SW480 (cell line): ENCODE results near the gene FOXRED2.
A peak's percentile ranks its signal among the peaks of the same experiment; 100 is the strongest.
"Not testable (repeated sequence)": the region's sequence is repeated elsewhere in the genome, so short reads cannot be mapped to it uniquely, and the experiment has no call there.

Experiments used
- DNase-seq: peaks from one replicate; pipeline ENCODE4 v3.0.0-alpha.2; 2016; ENCODE audit warnings: low spot score

The FOXRED2 gene

DNA sequence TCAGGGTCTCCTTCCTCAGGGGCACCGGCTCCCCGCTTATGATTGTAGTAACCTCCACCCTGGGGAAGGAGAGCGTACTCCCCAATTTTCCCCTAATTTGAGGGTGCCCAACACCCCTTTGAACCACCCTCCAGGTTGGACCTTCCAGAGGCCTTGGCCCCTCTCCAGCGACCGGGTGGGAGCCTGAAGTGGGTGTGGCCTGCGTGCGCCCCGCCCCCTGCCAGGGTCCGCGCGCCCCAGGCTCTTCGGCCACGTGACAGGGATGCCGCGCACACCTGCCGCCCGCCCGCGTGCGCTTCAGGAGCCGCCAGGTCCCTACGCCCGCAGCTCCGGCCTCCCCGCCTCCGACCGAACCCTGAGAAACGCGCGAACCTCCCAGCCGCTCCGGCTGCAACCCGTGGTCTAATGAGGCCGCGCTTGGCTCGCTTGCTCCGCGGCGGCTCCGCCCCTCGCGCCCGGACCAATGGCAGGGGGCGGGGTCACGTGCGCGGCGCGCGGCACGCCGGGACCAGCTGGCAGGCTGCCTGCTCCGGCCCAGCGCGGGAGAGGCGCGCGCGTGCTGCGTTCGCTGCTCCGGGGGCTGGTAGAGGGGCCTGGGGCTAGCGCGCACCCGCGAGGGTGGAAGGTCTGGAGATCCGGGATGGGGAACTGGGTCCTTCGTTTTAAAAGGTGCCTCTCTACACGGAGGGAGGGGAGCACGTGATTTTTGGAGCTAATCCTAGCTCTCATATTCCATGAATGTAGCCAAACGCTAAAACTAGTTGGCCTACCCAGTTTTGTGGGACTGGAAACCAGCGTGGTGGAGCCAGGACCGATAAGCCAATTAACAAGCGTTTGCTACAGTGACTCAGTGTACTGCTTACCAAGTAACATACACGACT, at the start of gene FOXRED2:
Gene FOXRED2 (minus strand): TSS at position 404 of the 881 bp plus-strand sequence. CDS start 618 bp downstream, outside the sequence.
- peak; percentile 82 for DNase-seq

DNA sequence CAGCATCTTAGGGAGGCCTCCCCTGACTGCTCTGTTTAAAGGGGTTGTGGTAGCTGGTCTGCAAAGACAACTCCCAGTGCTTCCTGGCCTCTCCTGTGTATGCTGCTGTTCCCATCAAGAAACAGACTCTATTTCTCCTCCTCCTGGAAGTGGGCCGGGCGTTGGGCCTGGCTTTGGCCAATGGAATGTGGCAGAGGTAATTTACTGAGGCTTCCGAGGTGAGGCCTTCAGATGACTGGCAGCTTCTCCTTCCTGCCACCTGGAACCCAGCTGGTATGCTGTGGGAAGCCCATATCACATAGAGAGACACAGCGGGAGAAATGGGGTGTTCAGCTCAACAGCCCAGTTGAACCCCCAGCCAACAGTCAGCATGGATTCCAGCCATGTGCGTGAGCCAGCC, 47.3 kb upstream of the FOXRED2 start:
- DNase-seq: peak; percentile 72

DNA sequence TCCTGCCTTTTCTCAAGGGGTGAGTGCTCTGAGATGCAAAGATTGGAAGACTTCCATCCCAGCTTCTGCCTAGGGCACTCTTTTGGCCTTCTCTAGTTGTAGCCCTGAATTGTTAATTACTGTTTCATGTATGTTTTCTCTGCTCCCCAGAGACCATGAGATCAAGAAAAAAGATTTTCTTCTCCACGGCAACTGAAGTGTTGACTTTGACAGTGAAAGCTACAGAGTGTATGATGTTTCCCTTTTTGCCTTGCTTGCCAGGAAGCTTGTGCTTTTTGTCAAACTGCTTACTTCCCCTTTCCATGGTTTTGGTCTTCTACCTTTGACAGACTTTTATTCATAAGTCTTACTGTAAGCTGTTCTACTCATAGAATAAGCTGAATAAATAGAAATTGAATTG, 45.4 kb upstream of the FOXRED2 start:
- DNase-seq: no peak

DNA sequence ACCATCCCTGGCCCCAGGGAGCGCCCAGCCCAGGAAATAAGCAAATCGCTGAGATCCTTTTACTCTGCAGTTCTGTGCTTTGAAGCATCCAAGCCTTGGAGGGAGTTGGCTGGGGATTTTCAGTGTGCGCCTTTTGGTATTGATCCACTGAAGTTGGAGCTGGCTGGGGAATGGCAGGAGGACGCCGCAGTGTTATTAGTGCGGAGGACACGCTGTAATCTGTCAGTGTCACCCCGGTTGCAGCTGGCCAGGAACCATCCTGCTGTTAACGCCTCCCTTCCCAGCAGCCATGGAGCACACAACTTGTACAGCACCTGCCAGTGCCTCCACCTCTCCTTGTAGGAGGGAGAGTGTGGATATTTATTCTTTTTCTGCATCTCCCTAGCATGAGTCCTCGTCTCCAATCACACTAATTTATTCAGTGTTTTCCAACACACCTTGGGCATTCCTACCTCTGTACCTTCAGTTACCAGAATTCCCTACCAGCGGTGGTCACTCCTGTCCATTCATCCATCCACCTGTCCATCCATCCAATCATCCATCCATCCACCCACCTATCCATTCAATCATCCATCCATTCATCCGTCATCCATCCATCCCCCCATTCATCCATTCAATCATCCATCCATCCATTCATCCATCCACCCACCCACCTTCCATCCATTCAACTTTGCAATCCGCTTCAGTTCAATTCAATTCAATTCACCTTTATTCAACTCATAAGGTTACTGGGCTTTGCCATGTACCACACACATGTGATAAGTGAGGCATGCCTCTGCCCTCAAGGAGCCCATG, 44.1 kb upstream of the FOXRED2 start:
- no peak for DNase-seq

DNA sequence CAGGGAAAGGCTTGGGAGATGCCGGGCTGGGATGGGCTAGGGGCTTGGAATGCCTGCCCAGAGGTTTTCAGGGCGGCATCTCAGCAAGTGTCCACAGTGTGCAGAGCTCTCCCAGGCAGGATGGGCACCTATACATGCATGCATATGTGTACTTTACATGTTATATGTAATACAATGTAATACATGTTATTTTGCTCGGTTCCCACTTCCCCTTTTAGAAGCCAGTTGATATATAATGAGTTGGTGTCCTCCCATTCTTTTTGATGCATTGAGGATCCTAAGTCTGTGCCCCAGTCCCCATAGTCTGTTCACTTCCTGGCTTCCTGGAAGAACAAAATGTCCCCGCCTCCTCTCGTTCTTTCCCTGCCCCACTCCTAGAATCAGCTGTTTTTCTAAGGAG, 42.2 kb upstream of the FOXRED2 start:
- no peak for DNase-seq

DNA sequence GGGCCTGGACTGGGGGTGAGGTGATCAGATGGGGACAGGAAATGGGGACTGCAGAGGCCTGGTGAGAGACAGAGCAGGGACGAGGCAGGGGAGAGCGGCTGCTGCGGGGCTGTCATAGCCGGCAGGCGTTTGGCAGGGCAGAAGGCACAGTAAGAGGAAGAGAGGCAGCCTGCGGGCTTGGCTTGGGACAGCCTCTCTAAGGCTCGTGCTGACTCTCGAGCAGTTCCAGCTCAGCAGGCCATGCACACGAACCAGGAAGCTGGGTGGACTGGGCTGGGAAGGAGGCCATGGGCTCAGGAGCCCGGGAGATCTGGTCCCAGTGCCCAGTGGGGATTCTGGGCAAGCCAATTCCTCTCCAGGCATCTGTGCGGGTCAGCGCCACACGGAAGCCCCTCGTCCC, 41.8 kb upstream of the FOXRED2 start:
- no peak for DNase-seq

DNA sequence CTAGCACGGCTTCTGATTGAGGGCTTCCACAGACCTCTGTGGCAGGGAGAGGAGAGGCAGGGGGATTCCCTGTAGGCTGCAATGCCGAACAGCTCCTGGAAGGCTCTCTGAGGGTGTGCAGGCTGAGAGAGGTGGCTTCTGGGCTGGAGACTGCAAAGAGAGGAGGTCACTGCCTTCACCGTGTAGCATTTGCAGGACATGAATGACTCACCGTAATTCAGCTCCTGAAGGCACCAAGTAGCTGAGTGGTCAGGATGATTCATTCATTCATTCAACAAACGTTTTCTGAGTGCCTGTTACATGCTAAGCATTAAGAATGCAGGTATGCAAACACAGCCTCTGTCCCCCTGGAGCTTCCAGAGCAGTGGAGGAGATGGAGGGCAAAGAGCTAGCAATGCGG, 40.1 kb upstream of the FOXRED2 start:
- DNase-seq: no peak

DNA sequence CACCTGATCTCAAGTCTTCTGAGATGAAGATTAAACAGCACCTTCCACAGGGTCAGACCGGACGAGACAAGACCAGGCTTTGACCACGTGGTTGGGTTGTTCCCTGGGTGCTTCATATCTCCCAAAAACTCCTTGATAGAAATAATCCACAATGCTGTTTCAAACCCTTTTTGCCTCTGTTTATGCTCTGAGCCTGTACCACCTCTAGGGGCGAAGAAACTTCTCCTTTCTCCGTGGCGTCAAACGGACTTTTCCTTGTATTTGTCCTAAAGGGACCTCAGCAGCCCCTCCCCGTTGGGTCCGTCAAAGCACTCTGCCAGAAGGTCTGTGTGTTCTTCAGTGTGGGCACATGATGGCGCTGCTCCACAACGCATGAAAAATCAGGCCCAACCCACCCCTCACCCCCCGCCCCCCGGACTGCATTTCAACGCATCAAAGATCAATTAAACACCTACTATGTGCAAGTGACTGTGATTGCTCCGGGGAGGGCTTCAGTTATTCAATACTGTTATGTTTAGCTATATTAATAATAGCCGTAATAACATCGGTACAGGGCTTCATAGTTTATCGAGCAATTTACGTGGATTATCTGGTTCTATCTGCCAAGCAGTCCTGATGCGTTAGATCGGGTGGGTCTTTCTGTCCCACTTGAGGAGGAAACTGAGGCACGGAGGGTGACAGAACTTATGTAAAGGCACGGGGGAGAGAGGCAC, 39.4 kb upstream of the FOXRED2 start:
- DNase-seq: peak; percentile 63

DNA sequence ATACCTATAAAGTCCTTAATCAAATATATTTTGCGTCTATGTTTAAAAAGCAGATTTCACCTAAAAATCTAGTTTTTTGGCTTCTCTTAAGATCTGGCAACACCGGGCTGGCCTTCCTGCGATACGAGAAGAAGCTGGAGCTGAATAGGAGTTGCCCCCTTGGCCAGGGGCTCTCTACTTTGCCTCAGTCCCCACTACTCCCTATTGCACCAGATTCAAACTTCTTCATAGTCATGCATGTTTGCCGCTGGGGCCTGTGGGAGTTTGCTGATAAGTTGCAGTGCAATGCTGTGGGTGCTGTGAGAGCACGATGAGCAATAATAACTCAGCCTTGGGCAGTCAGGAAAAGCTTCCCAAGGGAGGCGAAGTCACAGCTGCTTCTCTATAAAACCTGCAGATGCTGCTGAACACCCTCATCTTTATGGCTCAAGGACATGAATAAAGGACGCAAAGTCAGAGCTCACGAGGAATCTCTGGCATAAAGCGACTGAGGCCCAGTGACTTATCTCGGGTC, 37.3 kb upstream of the FOXRED2 start:
- no peak for DNase-seq

DNA sequence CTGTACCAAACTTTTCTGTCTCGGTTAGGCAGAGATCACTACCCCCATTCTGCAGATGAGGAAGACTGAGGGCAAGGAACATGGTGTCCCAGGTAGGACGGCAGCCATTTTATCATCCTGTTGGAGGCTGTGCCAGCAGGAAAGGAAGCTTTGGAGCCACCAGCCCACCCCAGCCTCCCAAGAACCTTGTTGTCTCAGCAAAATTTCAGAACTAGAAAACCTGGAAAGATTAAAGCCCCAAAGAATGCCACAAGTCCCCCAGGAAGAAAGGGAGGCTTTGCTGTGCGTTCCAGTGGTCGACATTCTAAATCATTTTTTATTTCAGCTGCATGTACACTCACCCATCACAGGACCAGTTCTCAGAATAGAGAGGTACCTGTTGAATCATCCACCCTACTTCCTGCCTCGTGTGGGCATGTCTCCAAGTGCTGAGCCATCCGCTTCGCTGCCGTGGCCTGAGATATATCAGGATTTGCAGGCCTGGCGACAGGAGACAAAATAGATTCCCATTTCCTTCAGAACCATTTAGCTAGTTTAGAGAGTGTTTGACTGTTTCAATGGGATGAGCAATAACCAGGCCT, 35.1 kb upstream of the FOXRED2 start:
- peak; percentile 81 for DNase-seq

DNA sequence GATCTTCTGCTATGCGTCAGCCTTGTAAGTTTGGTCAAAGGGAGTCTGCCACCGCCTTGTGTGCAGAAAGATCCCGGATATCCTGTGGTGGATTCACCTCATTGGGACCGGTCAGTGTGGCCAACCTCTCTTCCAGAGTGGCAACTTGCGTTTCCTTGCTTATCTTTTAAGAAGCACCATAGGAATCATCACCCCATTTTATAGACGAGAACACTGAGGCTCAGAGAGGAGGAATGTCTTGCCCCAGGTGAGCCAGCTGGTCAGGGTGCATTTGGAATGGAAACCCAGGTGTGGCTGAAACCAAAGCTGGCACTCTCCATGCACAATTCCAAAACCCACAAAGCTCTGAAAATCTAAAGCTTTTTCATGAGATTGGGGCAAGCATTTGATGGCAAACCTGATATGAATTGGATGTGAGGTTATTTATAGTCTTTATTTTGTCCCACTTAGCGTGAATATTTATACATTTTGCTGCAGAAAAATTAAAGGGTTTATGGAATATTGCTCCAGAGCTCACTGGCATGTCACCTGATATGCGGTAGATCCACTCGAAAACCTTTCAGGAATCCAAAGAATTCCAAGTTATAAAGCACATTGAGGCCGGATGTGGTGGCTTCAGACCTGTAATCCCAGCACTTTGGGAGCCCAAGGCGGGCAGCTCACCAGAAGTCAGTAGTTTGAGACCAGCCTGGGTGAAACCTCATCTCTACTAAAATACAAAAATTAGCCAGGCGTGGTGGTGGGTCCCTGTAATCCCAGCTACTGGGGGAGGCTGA, 34.2 kb upstream of the FOXRED2 start:
- DNase-seq: peak; percentile 73

DNA sequence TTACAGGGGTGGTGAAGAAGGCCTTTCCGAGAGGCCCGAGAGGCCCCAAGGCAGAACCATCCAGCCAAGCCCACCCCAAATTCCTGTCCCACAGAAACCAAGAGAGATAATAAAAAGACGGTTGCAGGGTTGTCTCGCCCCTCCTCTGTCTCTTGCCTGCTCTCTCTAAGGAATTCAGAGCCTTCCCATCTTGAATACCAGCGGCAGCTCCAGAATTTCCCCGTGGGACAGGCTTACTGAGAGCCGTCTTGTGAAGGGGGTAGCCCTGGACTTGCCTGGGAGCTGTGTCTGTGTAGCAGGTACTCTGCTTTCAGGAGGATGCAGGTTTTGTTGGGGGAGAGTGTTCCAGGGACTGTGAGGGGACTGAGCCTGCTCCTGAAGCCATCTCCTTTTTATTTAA, 31.7 kb upstream of the FOXRED2 start:
- no peak for DNase-seq

DNA sequence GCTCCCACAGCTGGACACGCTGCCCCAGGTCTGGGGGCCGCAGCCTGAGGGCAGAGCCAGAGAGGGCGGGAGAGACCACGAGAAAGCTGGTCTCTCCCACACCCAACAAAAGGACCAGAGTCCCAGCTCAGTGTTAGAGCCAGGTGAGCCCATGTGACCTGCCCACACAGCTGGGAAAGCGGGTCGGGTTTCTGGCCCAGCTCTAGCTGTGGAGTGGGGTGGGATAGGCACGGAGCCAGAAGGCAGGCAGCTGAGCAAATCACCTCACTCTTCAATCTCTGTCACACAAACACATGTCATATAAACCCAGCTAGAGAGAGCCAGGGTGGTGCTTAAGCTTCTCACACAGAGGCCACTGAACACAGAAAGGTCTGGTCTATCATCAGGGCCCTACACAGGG, 29.9 kb upstream of the FOXRED2 start:
- DNase-seq: no peak

DNA sequence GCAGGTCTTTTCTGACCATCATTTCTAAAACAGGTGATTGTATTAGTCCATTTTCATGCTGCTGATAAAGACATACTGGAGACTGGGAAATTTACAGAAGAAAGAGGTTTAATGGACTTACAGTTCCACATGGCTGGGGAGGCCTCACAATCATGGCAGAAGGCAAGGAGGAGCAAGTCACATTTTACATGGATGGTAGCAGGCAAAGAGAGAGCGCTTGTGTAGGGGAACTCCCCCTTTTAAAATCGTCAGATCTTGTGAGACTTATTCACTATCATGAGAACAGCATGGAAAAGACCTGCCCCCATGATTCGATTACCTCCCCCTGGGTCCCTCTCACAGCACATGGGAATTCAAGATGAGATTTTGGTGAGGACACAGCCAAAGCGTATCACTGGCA, 26.5 kb upstream of the FOXRED2 start:
- not testable (repeated sequence) for DNase-seq

DNA sequence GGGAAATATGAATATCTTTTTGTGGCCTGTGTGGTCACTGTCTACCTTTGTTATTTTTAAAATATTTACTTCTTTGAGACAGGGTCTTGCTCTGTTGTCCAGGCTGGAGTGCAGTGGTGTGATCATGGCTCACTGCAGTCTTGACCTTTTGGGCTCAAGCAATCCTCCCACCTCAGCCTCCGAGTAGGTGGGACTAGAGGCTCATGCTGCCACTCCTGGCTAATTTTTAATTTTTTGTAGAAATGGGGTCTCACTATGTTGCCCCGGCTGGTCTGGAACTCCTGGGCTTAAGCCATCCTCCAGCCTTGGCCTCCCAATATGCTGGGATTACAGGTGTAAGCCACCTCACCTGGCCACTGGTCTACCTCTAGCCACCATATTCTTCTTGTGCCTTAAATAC, 25.6 kb upstream of the FOXRED2 start:
- DNase-seq: no peak

DNA sequence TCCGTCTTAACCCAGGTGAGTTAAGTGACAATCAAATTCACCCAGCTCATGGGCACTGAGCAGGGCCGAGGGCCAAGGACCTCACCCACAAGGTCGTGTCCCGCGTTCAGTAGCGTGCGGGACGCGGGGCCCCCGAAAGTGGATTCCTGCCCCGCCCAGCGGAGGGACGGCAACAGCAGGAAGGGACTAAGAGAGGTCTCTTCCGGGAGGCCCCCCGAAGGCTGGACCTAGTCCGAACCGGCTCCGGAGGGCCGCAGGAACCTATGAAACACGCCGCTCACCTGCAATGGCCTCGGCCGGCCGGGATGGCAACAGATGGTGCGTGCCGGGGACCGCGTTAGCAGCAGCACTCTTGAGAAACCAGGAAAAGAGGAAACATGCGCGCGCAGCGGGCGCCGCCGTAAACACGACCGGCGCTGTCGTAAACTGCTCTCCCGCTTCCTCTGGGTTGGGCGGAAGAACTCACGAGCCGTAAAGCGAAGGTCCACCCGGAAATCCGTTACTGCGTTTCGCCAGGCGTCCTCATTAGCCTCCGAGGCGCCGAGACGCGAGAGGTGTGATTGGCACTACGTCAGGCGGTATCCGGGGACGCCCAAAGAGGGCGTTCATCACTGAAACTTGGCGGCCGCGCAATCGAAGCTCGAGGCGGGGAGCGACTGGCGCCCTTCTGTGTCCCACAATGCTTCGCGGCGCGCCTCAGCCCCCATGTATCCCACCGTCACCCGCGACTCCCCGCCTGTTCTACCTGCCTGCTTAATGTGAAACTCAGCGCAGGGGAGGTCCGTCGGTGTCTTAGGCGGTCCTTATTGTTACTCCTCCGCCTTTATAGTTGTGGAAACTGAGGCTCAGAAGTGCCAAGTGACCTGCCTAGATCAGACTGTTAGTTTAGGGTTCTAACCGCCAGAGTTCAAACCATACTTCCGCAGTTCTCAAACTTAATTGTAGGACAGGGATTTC, 22.2 kb upstream of the FOXRED2 start, which contains the start of gene EIF3D:
Gene EIF3D (minus strand): TSS at position 372 of the 957 bp plus-strand sequence. CDS start 3,045 bp downstream, outside the sequence.
- peak; percentile 99 for DNase-seq

DNA sequence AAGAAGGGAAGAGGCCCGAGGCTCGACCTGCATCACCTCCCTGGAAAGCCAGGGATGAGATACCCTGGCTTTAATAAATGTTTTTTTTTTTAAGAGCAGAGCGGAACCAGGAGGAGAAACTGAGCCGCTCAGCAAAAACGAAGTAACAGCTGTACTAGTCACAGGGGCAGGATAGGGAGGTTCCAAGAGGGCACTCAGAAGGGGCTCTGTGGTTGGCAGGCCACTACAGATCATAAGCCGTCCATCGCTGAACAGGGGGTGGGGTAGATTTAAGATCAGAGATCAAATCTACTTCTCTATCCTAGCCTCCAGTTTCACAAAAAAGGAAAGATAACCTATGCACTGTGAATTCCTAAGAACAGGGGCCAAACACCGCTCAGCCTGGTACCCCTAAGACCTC, 21.5 kb upstream of the FOXRED2 start:
- no peak for DNase-seq

DNA sequence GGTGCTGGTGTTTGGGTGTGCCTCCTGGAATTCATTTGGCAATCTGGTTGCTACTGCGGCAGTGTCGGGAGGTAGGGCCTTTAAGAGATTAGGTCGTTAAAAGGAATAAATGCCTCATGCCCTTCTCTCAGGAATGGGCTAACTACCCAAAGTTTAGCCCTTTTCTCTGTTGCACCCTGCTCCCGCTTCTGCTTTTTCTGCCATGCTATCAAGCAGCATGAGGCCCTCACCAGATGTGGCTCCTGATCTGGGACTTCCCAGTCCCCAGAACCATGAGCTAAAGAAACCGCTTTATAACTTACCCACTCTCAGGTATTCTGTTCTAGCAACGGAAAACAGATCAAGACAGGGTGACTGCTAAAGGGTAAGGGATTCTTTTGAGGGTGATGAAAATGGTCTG, 15.8 kb upstream of the FOXRED2 start:
- DNase-seq: no peak

DNA sequence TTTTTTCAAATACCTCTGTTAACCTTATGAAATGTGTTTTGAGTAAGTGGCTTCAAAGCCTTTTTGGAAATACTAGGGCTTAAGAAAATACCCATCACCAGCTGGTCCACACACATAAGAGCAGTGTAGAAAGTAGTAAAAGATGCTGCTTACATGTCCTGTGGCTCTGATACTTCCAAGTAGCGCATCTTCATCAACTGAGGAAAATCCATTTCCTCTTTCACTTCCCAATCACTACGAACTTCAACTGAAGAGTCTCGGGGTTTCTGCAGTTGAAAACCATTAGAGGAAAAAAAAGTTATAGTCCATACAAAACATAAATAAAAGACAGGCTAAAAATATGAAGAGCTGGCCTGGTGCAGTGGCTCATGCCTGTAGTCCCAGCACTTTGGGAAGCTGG, 13.6 kb upstream of the FOXRED2 start:
- no peak for DNase-seq

DNA sequence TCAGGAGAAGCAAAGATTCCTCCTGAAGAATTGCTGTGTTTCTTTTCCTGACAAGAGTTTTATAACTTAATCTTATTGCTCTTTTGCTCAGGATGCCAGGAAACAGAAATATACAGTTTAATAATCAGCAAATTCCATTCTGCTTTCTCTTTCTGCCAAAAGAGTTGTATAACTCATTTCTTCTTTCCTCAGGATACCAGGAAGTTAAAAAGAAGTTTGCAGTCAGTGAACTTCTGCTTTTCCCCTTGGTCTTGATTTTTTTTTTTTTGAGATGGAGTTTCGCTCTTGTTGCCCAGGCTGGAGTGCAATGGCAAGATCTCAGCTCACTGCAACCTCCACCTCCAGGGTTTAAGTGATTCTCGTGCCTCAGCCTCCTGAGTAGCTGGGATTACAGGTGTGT, 13.1 kb upstream of the FOXRED2 start:
- not testable (repeated sequence) for DNase-seq
